ENCODE measurements around the gene PCDHGC5. TPM values are rescaled to one million over a fixed set of nuclear protein-coding genes. Genes with fewer than 3 reads are reported as not detected.

Gene PCDHGC5
- total and polyA plus RNA-seq, 2 experiments from 2014 or later, result 0.16 to 1.5 TPM

GRCh38 chr5:141439411-141440141 lies 49.3 kb upstream of the PCDHGC5 start:
- TF ChIP-seq CTCF (conservative IDR thresholded peaks at IDR 0.05; ENCODE audit: low read depth in 2 of 2), result 0 out of 4 replicates have a peak, but pooled peaks of 1 of the 2 experiments have one; percentile 12
- no peak for TF ChIP-seq EZH2 (IDR thresholded peaks at IDR 0.05; ENCODE audit: low read depth, unreplicated experiment)
- TF ChIP-seq EZH2phosphoT487 (IDR thresholded peaks at IDR 0.05; ENCODE audit: unreplicated experiment), result no peak
- peaks cover 14% of the 10 kb centered on the region for H3K36me3 Mint-ChIP-seq (ENCODE audit: low read depth)
- peaks cover 10% of the 10 kb centered on the region for H3K4me1 ChIP-seq (ENCODE audit: insufficient read depth)
- H3K36me3 ChIP-seq (ENCODE audit: insufficient read depth), result no peaks in the 10 kb centered on the region
- H3F3A ChIP-seq (replicated peaks; ENCODE audit: low read depth), result no peaks in the 10 kb centered on the region
- H3K27ac ChIP-seq (ENCODE audit: low read depth), result no peak overlapping the region
- H4K20me1 ChIP-seq (replicated peaks; ENCODE audit: insufficient read depth), result no peaks in the 10 kb centered on the region; the same call in 1 of the 2 replicates
- no peak overlapping the region for H2AFZ ChIP-seq
- no peak overlapping the region for H3K4me3 ChIP-seq
- no peaks in the 10 kb centered on the region for H3K27me3 Mint-ChIP-seq (ENCODE audit: insufficient read depth, low read depth, poor library complexity)
- peaks cover 12% of the 10 kb centered on the region; the same call in 1 of the 3 replicates for H3K9me3 Mint-ChIP-seq
- ATAC-seq (peak; percentile 59), DNase-seq (ENCODE audit: low spot score) (peak; percentile 29)
- no peaks in the 10 kb centered on the region for H3K79me2 ChIP-seq (replicated peaks; ENCODE audit: insufficient read depth)
- no peak overlapping the region for H3K4me3 Mint-ChIP-seq
- H3K4me2 ChIP-seq, result no peak overlapping the region; the same call in 1 of the 2 replicates
- no peaks in the 10 kb centered on the region for H3K27me3 ChIP-seq (ENCODE audit: insufficient read depth)
- no peak overlapping the region for H3K27ac Mint-ChIP-seq
- H3K4me1 Mint-ChIP-seq, result peaks cover 9% of the 10 kb centered on the region
- no peaks in the 10 kb centered on the region for H3K9me2 ChIP-seq (ENCODE audit: insufficient read depth)

GRCh38 chr5:141440341-141440740 lies 48.5 kb upstream of the PCDHGC5 start:
- H2AFZ ChIP-seq, result no peak overlapping the region
- no peak overlapping the region for H3K27ac ChIP-seq (ENCODE audit: low read depth)
- H3K9me2 ChIP-seq (ENCODE audit: insufficient read depth), result no peaks in the 10 kb centered on the region
- no peak overlapping the region for H3K4me2 ChIP-seq
- Mint-ChIP-seq H3K27ac (no peak overlapping the region), H3K9me3 (peaks cover 12% of the 10 kb centered on the region; the same call in 1 of the 3 replicates), H3K4me3 (no peak overlapping the region), H3K4me1 (peaks cover 9% of the 10 kb centered on the region), H3K27me3 (ENCODE audit: insufficient read depth, low read depth, poor library complexity) (no peaks in the 10 kb centered on the region), H3K36me3 (ENCODE audit: low read depth) (peaks cover 14% of the 10 kb centered on the region)
- H3F3A ChIP-seq (replicated peaks; ENCODE audit: low read depth), result no peaks in the 10 kb centered on the region
- no peaks in the 10 kb centered on the region for H3K79me2 ChIP-seq (replicated peaks; ENCODE audit: insufficient read depth)
- H3K4me3 ChIP-seq, result no peak overlapping the region
- H3K36me3 ChIP-seq (ENCODE audit: insufficient read depth), result no peaks in the 10 kb centered on the region
- ATAC-seq (no peak), DNase-seq (ENCODE audit: low spot score) (no peak)
- no peaks in the 10 kb centered on the region for H3K27me3 ChIP-seq (ENCODE audit: insufficient read depth)
- no peaks in the 10 kb centered on the region; the same call in 1 of the 2 replicates for H4K20me1 ChIP-seq (replicated peaks; ENCODE audit: insufficient read depth)
- peaks cover 10% of the 10 kb centered on the region for H3K4me1 ChIP-seq (ENCODE audit: insufficient read depth)
- no peak for TF ChIP-seq ZNF114 (CRISPR knock-in tag; IDR thresholded peaks at IDR 0.05)
- no peak for TF ChIP-seq ETS1 (IDR thresholded peaks at IDR 0.05)
- TF ChIP-seq EZH2phosphoT487 (IDR thresholded peaks at IDR 0.05; ENCODE audit: unreplicated experiment), result no peak
- TF ChIP-seq JUNB (IDR thresholded peaks at IDR 0.05; ENCODE audit: unreplicated experiment), result no peak
- TF ChIP-seq CREB1 (CRISPR knock-in tag; IDR thresholded peaks at IDR 0.05; ENCODE audit: low read depth), result no peak
- no peak for TF ChIP-seq EZH2 (IDR thresholded peaks at IDR 0.05; ENCODE audit: low read depth, unreplicated experiment)
- TF ChIP-seq CTCF (conservative IDR thresholded peaks at IDR 0.05; ENCODE audit: low read depth in 2 of 2), result no peak
- no peak for TF ChIP-seq ZNF331 (CRISPR knock-in tag; IDR thresholded peaks at IDR 0.05; ENCODE audit: low read depth)
- no peak for TF ChIP-seq NANOG (IDR thresholded peaks at IDR 0.05; ENCODE audit: borderline replicate concordance)
- TF ChIP-seq STAT1 (IDR thresholded peaks at IDR 0.05; ENCODE audit: unreplicated experiment), result no peak
- no peak for TF ChIP-seq POLR2AphosphoS5 (IDR thresholded peaks at IDR 0.05; ENCODE audit: low read depth)
- TF ChIP-seq REST (IDR thresholded peaks at IDR 0.05; ENCODE audit: unreplicated experiment), result no peak
